ENCODE measurements around the gene CCDC137. TPM values are rescaled to one million over a fixed set of nuclear protein-coding genes. Genes with fewer than 3 reads are reported as not detected.

The CCDC137 gene
- total and polyA plus RNA-seq, 2 of the 13 experiments (the other 11 are each of a cell fraction or from before 2014, with no cell fraction given) = 14.6 to 39.1 TPM

DNA sequence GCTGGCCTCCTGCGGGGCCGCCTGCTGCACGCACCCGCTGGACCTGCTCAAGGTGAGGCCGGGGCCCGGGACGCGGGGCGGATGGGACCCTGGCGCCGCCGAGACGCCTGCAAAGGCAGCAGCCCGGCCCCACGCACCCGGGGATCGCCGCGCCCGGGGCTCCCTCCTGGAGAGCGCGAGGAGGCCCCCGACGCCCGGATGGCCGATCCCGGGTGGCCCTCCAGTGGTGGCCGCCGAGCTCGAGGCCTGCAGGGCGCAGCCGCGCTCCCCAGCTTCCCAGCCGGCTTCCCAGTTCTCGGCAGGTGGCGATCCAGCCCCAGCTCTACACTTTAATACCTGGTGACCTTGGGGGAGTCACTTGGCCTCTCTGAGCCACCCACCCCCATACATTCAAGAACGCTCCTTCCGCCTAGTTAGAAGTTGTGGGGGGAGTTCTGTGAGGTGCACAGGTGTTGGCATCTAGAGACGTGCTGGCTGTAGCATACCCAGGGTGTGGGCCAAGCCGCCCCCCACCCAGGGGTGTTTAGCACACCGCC is 46.0 kb downstream of the CCDC137 start (continued):
- TF ChIP-seq, protein P1, sequence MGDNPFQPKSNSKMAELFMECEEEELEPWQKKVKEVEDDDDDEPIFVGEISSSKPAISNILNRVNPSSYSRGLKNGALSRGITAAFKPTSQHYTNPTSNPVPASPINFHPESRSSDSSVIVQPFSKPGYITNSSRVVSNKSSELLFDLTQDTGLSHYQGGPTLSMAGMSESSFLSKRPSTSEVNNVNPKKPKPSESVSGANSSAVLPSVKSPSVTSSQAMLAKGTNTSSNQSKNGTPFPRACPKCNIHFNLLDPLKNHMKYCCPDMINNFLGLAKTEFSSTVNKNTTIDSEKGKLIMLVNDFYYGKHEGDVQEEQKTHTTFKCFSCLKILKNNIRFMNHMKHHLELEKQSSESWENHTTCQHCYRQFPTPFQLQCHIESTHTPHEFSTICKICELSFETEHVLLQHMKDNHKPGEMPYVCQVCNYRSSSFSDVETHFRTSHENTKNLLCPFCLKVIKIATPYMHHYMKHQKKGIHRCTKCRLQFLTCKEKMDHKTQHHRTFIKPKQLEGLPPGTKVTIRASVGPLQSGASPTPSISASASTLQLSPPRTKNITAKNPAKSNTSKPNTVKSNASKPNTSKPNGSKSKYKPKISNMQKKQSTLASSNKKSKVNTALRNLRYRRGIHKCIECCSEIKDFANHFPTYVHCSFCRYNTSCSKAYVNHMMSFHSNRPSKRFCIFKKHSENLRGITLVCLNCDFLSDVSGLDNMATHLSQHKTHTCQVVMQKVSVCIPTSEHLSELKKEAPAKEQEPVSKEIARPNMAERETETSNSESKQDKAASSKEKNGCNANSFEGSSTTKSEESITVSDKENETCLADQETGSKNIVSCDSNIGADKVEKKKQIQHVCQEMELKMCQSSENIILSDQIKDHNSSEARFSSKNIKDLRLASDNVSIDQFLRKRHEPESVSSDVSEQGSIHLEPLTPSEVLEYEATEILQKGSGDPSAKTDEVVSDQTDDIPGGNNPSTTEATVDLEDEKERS (CRISPR knock-in tag; IDR thresholded peaks at IDR 0.05) = no peak
- no peak for TF ChIP-seq ZBTB1 (CRISPR knock-in tag; IDR thresholded peaks at IDR 0.05; ENCODE audit: borderline replicate concordance)
- no peak for TF ChIP-seq TARDBP (CRISPR knock-in tag; IDR thresholded peaks at IDR 0.05)
- TF ChIP-seq, protein P2, sequence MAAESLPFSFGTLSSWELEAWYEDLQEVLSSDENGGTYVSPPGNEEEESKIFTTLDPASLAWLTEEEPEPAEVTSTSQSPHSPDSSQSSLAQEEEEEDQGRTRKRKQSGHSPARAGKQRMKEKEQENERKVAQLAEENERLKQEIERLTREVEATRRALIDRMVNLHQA (CRISPR knock-in tag; IDR thresholded peaks at IDR 0.05) = no peak
- no peak for TF ChIP-seq JUNB (CRISPR knock-in tag; IDR thresholded peaks at IDR 0.05; ENCODE audit: borderline replicate concordance)
- TF ChIP-seq, protein P3, sequence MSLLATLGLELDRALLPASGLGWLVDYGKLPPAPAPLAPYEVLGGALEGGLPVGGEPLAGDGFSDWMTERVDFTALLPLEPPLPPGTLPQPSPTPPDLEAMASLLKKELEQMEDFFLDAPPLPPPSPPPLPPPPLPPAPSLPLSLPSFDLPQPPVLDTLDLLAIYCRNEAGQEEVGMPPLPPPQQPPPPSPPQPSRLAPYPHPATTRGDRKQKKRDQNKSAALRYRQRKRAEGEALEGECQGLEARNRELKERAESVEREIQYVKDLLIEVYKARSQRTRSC (CRISPR knock-in tag; IDR thresholded peaks at IDR 0.05; ENCODE audit: low read depth) = no peak
- TF ChIP-seq ZNF557 (CRISPR knock-in tag; IDR thresholded peaks at IDR 0.05) = no peak
- TF ChIP-seq, protein P4, sequence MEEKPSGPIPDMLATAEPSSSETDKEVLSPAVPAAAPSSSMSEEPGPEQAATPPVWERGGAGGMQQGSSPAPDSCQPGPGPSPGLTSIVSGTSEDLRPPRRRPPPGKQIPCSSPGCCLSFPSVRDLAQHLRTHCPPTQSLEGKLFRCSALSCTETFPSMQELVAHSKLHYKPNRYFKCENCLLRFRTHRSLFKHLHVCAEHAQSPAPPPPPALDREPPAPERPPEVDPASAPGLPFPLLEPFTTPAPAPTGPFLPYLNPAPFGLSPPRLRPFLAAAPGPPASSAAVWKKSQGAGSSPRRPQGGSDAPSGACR (CRISPR knock-in tag; IDR thresholded peaks at IDR 0.05) = no peak
- TF ChIP-seq MAF1 (CRISPR knock-in tag; IDR thresholded peaks at IDR 0.05; ENCODE audit: borderline replicate concordance) = no peak; the same call in 1 of the 2 replicates
- no peak; the same call in 1 of the 2 replicates for TF ChIP-seq ZNF674 (CRISPR knock-in tag; IDR thresholded peaks at IDR 0.05; ENCODE audit: low read depth)
- no peak; the same call in 1 of the 2 replicates for TF ChIP-seq NKX3-1 (CRISPR knock-in tag; IDR thresholded peaks at IDR 0.05)
- no peak for TF ChIP-seq SIX1 (CRISPR knock-in tag; IDR thresholded peaks at IDR 0.05; ENCODE audit: borderline replicate concordance)
- no peak; the same call in 1 of the 2 replicates for TF ChIP-seq PHF8 (CRISPR knock-in tag; IDR thresholded peaks at IDR 0.05)
- TF ChIP-seq ZSCAN31 (CRISPR knock-in tag; IDR thresholded peaks at IDR 0.05; ENCODE audit: low read depth) = no peak
- TF ChIP-seq ZFP36L1 (CRISPR knock-in tag; IDR thresholded peaks at IDR 0.05) = no peak
- peak; percentile 42; the same call in 1 of the 2 replicates for TF ChIP-seq STAG1 (CRISPR knock-in tag; IDR thresholded peaks at IDR 0.05)
- peak; percentile 72; the same call in 1 of the 2 replicates for TF ChIP-seq ZNF556 (CRISPR knock-in tag; IDR thresholded peaks at IDR 0.05; ENCODE audit: borderline replicate concordance)
- TF ChIP-seq, protein P5, sequence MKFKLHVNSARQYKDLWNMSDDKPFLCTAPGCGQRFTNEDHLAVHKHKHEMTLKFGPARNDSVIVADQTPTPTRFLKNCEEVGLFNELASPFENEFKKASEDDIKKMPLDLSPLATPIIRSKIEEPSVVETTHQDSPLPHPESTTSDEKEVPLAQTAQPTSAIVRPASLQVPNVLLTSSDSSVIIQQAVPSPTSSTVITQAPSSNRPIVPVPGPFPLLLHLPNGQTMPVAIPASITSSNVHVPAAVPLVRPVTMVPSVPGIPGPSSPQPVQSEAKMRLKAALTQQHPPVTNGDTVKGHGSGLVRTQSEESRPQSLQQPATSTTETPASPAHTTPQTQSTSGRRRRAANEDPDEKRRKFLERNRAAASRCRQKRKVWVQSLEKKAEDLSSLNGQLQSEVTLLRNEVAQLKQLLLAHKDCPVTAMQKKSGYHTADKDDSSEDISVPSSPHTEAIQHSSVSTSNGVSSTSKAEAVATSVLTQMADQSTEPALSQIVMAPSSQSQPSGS (CRISPR knock-in tag; IDR thresholded peaks at IDR 0.05) = no peak
- TF ChIP-seq, protein P6, sequence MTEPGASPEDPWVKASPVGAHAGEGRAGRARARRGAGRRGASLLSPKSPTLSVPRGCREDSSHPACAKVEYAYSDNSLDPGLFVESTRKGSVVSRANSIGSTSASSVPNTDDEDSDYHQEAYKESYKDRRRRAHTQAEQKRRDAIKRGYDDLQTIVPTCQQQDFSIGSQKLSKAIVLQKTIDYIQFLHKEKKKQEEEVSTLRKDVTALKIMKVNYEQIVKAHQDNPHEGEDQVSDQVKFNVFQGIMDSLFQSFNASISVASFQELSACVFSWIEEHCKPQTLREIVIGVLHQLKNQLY (CRISPR knock-in tag; IDR thresholded peaks at IDR 0.05) = no peak; the same call in 1 of the 2 replicates
- TF ChIP-seq, protein P7, sequence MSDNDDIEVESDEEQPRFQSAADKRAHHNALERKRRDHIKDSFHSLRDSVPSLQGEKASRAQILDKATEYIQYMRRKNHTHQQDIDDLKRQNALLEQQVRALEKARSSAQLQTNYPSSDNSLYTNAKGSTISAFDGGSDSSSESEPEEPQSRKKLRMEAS (IDR thresholded peaks at IDR 0.05) = no peak; the same call in 1 of the 2 replicates
- TF ChIP-seq ZNF616 (CRISPR knock-in tag; IDR thresholded peaks at IDR 0.05; ENCODE audit: low read depth) = no peak
- TF ChIP-seq POLR2A (IDR thresholded peaks at IDR 0.05; ENCODE audit: insufficient read depth in 1 of 2, low read depth in 2 of 2, low read length in 2 of 2) = peak in 1 of 2 experiments; percentile 57; a peak in 2 of 4 replicates
- TF ChIP-seq ZNF629 (CRISPR knock-in tag; conservative IDR thresholded peaks at IDR 0.05) = no peak
